Neutrophil (primary cell): Measurements from ENCODE around the gene DGAT2.
"Not testable (repeated sequence)": the region's sequence is repeated elsewhere in the genome, so short reads cannot be mapped to it uniquely, and the experiment has no call there.

ENCODE experiments used
- H3K27ac ChIP-seq: fragments of 200-600 bp; sonication (generic); 2 replicates; pipeline ENCODE4 v1.5.1; 2016; ENCODE audit warnings: mild to moderate bottlenecking, moderate library complexity
- H3K27me3 ChIP-seq: fragments of 200-600 bp; sonication (generic); 2 replicates; pipeline ENCODE4 v1.6.0; 2016; ENCODE audit warnings: mild to moderate bottlenecking
- H3K36me3 ChIP-seq: fragments of 200-600 bp; sonication (generic); 2 replicates; pipeline ENCODE4 v1.5.1; 2017
- H3K4me1 ChIP-seq, 2 experiments: fragments of 200-600 bp in 1 of 2; sonication (generic) in 1 of 2; 1 replicate in 1 of 2; 2 replicates in 1 of 2; pipeline versions ENCODE4 v1.5.1 to v1.6.1; 2013 to 2016; ENCODE audit warnings: low read depth in 1 of 2, low read length in 1 of 2, mild to moderate bottlenecking in 1 of 2, moderate library complexity in 1 of 2; ENCODE audit not compliant: control insufficient read depth in 1 of 2, insufficient read depth in 1 of 2
- H3K4me3 ChIP-seq, 2 experiments: fragments of 200-600 bp in 1 of 2; sonication (generic) in 1 of 2; 1 replicate in 1 of 2; 2 replicates in 1 of 2; pipeline ENCODE4 v1.5.1; 2013 to 2016; ENCODE audit warnings: low read depth in 1 of 2, low read length in 1 of 2, mild to moderate bottlenecking in 1 of 2, moderate library complexity in 1 of 2
- H3K9me3 ChIP-seq: fragments of 200-600 bp; sonication (generic); 2 replicates; pipeline ENCODE4 v1.5.1; 2016
- CTCF ChIP-seq: fragments of 200-600 bp; sonication (generic); IDR thresholded peaks from 2 replicates; pipeline ENCODE4 v1.5.1; 2016; ENCODE audit warnings: antibody characterized with exemption

DGAT2 gene

GRCh38 chr11:75745807-75746206 lies 22.8 kb upstream of the DGAT2 start:
- Histone ChIP-seq H3K4me1 (no peaks in the 10 kb centered on the region), H3K27me3 (no peaks in the 10 kb centered on the region), H3K27ac (no peak overlapping the region), H3K36me3 (no peaks in the 10 kb centered on the region), H3K4me3 (no peak overlapping the region), H3K9me3 (no peaks in the 10 kb centered on the region)
- TF ChIP-seq CTCF: no peak

DNA sequence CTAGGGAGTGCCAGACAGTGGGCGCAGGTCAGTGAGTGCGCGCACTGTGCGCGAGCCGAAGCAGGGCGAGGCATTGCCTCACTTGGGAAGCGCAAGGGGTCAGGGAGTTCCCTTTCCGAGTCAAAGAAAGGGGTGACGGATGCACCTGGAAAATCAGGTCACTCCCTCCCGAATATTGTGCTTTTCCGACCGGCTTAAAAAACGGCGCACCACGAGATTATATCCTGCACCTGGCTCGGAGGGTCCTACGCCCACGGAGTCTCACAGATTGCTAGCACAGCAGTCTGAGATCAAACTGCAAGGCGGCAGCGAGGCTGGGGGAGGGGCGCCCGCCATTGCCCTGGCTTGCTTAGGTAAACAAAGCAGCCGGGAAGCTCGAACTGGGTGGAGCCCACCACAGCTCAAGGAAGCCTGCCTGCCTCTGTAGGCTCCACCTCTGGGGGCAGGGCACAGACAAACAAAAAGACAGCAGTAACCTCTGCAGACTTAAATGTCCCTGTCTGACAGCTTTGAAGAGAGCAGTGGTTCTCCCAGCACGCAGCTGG lies 19.8 kb upstream of the DGAT2 start:
- not testable (repeated sequence) for H3K4me1 ChIP-seq, H3K36me3 ChIP-seq, H3K27ac ChIP-seq, H3K9me3 ChIP-seq, H3K4me3 ChIP-seq, H3K27me3 ChIP-seq

- not testable (repeated sequence) for H3K4me3 ChIP-seq, H3K27me3 ChIP-seq, H3K9me3 ChIP-seq, H3K4me1 ChIP-seq, H3K27ac ChIP-seq, H3K36me3 ChIP-seq
These were observed 13.6 kb upstream of the DGAT2 start for GRCh38 chr11:75754933-75755332.

DNA sequence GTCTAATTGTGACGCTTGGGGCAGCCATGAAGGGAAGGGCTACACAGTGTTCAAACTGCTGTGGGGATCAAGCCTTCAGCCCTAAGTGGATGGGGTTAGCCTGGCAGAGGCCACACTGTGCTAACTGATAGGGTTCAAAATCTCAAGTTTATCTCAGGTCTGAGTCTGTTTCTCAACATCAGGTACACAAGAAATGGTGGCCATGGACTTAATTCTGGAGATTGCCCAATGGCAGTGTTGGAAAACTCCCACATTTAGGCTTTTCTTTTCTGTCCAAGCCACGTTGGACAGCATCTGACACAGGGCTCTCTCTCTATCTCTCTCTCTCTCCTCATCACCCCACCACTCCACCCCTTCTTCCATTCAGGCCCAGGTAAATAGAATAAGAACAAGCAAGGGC lies 10.9 kb upstream of the DGAT2 start:
- Histone ChIP-seq H3K27me3 (no peaks in the 10 kb centered on the region), H3K4me1 (peaks cover 21 to 24% of the 10 kb centered on the region in 2 experiments), H3K27ac (no peak overlapping the region), H3K36me3 (no peaks in the 10 kb centered on the region), H3K4me3 (no peak overlapping the region), H3K9me3 (no peaks in the 10 kb centered on the region)
- no peak for TF ChIP-seq CTCF

- no peaks in the 10 kb centered on the region for H3K27me3 ChIP-seq
- TF ChIP-seq CTCF: no peak
- no peaks in the 10 kb centered on the region for H3K36me3 ChIP-seq
- H3K4me3 ChIP-seq: no peak overlapping the region
- peaks cover 40 to 42% of the 10 kb centered on the region in 2 experiments for H3K4me1 ChIP-seq
- H3K27ac ChIP-seq: no peak overlapping the region
- H3K9me3 ChIP-seq: no peaks in the 10 kb centered on the region
These were observed 8.7 kb upstream of the DGAT2 start for GRCh38 chr11:75759832-75760231.

GRCh38 chr11:75760243-75760642 lies 8.3 kb upstream of the DGAT2 start:
- Histone ChIP-seq H3K9me3 (no peaks in the 10 kb centered on the region), H3K4me1 (peaks cover 40 to 42% of the 10 kb centered on the region in 2 experiments), H3K27ac (no peak overlapping the region), H3K27me3 (no peaks in the 10 kb centered on the region), H3K4me3 (no peak overlapping the region), H3K36me3 (no peaks in the 10 kb centered on the region)
- no peak for TF ChIP-seq CTCF
